Heart left ventricle (tissue), 16 donors: ENCODE results near the gene TKT. TPM values are rescaled to one million over a fixed set of nuclear protein-coding genes. Genes with fewer than 3 reads are reported as not detected.

ENCODE experiments used
- ATAC-seq, 4 donors: fragments of 200-7000 bp; cut with Tn5 transposase; one replicate each; pipeline ENCODE4 v1.9.1; 2020 to 2022; ENCODE audit warnings: moderate library complexity in 4 of 4, mild to moderate bottlenecking in 3 of 4, moderate number of reproducible peaks in 1 of 4
- DNase-seq, 5 donors: peaks; one replicate each; pipeline ENCODE4 v3.0.0-alpha.2; 2020
- H3K27ac ChIP-seq, 12 donors: fragments of 200-600 bp; sonication (generic) in 4 of 12; one replicate each; pipeline versions ENCODE4 v1.5.0 to v1.8.0; 2016 to 2022; ENCODE audit warnings: mild to moderate bottlenecking in 2 of 12
- H3K27me3 ChIP-seq, 9 donors: fragments of 200-600 bp; sonication (generic) in 2 of 9; one replicate each; pipeline versions ENCODE4 v1.5.1 to v1.8.0; 2016 to 2022; ENCODE audit warnings: mild to moderate bottlenecking in 3 of 9
- H3K36me3 ChIP-seq, 9 donors: fragments of 200-600 bp; sonication (generic) in 2 of 9; one replicate each; pipeline versions ENCODE4 v1.5.0 to v1.8.0; 2018 to 2022; ENCODE audit warnings: mild to moderate bottlenecking in 2 of 9
- H3K4me1 ChIP-seq, 12 donors: fragments of 200-600 bp; sonication (generic) in 4 of 12; one replicate each; pipeline versions ENCODE4 v1.5.0 to v1.8.0; 2016 to 2022; ENCODE audit warnings: mild to moderate bottlenecking in 3 of 12
- H3K4me3 ChIP-seq, 12 donors: fragments of 200-600 bp; sonication (generic) in 4 of 12; one replicate each; pipeline versions ENCODE4 v1.5.0 to v1.8.0; 2017 to 2022; ENCODE audit warnings: mild to moderate bottlenecking in 9 of 12, moderate library complexity in 4 of 12
- H3K9me3 ChIP-seq, 12 donors: fragments of 200-600 bp; sonication (generic) in 4 of 12; one replicate each; pipeline versions ENCODE4 v1.5.0 to v1.8.0; 2016 to 2022; ENCODE audit warnings: mild to moderate bottlenecking in 1 of 12
- CTCF ChIP-seq, 12 donors: fragments of 200-600 bp; sonication (generic) in 4 of 12; IDR thresholded peaks; one replicate each; pipeline versions ENCODE4 v1.5.0 to v1.8.0; 2018 to 2022; ENCODE audit warnings: antibody characterized with exemption in 12 of 12, mild to moderate bottlenecking in 5 of 12
- POLR2A ChIP-seq, 2 donors: fragments of 450-650 bp; IDR thresholded peaks; one replicate each; pipeline ENCODE4 v1.6.1; 2017; ENCODE audit warnings: antibody characterized with exemption in 2 of 2, mild to moderate bottlenecking in 2 of 2, moderate library complexity in 2 of 2
- WGBS, 4 donors: extraction: QIAGEN DNeasy Blood & Tissue Kit in 2 of 4; methylation state at CpG; one replicate each; pipeline versions ENCODE4 v1.1.5 to v1.1.7; 2013 to 2018; 5-methylcytosine and 5-hydroxymethylcytosine counted together
- intact Hi-C, 10 donors: fragments of 100-400 bp; cut with DNase I; formaldehyde crosslinking; loops; one replicate each; pipeline versions ENCODE4 v1.11.1 to v1.14.2; 2022
- polyA plus RNA-seq, 2 donors: library from polyadenylated mRNA; stranded (reverse); fragments of 200-250 nt; gene quantifications; one replicate each; pipeline ENCODE4 v1.2.3, GENCODE V29; 2013
- total RNA-seq, 9 donors: library from RNA; depleted of rRNA in 2 of 9; stranded (reverse); fragments of >200 nt in 2 of 9; fragmentation: NEBNext Ultra II Directional in 3 of 9; extraction: Animal tissue kit (Norgen Biotek cat#: 25700) in 3 of 9; gene quantifications; one replicate each; pipeline versions ENCODE4 v1.1.0 to v1.2.4, GENCODE V29; 2016 to 2023
- donor health status: ischemic (EF 13 %, LVEDD 7.1; RV severe dilation, severe dysfunction).
- donor health status: healthy with polysubstance abuse.
- donor health status: DM: no; HTN: yes; CAD: no.
- donor health status: DM: no; HTN: no; CAD: no.
- donor health status: ischemic (EF 25% LVEDD 6.9; RV normal size, moderate dysfunction).
- donor health status: ischemic (EF 25% LVEDD 5.7; RV mildly dilated, moderate dysfunction).
- donor health status: healthy.
- donor health status: DM: yes; HTN: yes; CAD: no.
- donor health status: ischemic (EF 35%, LVEDD 5.7; RV mildly dilated, moderate dysfunction).
- donor health status: nonischemic (EF 11% LVEDD 7.7; RV severe dilation, severe dysfunction).
- donor health status: DM: yes; HTN: yes; CAD: no.
- donor health status: PGD.
- donor health status: ischemic (EF 29% LVEDD 5.4; RV normal size, mild dysfunction).
- donor health status: nonischemic (EF 23%, LVEDD 6.1; RV moderate dilation, normal function).

Gene TKT
- total and polyA plus RNA-seq, 11 donors = 20.6 to 111 (median 36.6) TPM

GRCh38 chr3:53250881-53251605 lies 4.8 kb downstream of the TKT start:
- ATAC-seq (no peak), DNase-seq (peak in 1 of 5 donors; percentile 21)
- TF ChIP-seq CTCF (IDR thresholded peaks at IDR 0.05) (no peak), POLR2A (IDR thresholded peaks at IDR 0.05) (no peak)
- Histone ChIP-seq H3K9me3 (peaks cover 0 to 2% (median 0%) of the 10 kb centered on the region in 12 donors), H3K27ac (peak overlapping the region in 7 of 12 donors; percentile 0 to 91 (median 19)), H3K4me1 (peaks cover 0 to 80% (median 44%) of the 10 kb centered on the region in 12 donors), H3K36me3 (peaks cover 0 to 4% (median 0%) of the 10 kb centered on the region in 9 donors), H3K27me3 (no peaks in the 10 kb centered on the region), H3K4me3 (peak overlapping the region in 1 of 12 donors; percentile 7)
- intact Hi-C loops = no loop called here
- 67 to 83% (median 78%) methylated on average over 4 of the region's 4 CpGs for WGBS, 4 donors

- H3K27me3 ChIP-seq = no peaks in the 10 kb centered on the region
- 90 to 100% (median 94%) methylated on average over 3 of the region's 3 CpGs for WGBS, 4 donors
- peaks cover 0 to 8% (median 0%) of the 10 kb centered on the region in 12 donors for H3K9me3 ChIP-seq
- no peak for ATAC-seq
- peaks cover 0 to 83% (median 44%) of the 10 kb centered on the region in 12 donors for H3K4me1 ChIP-seq
- H3K4me3 ChIP-seq = no peak overlapping the region
- intact Hi-C loops = no loop called here
- peak overlapping the region in 5 of 12 donors; percentile 1 to 91 (median 26) for H3K27ac ChIP-seq
- DNase-seq = no peak
- TF ChIP-seq CTCF (IDR thresholded peaks at IDR 0.05) (no peak), POLR2A (IDR thresholded peaks at IDR 0.05) (no peak)
- peaks cover 0 to 10% (median 0%) of the 10 kb centered on the region in 9 donors for H3K36me3 ChIP-seq
These were observed 5.4 kb downstream of the TKT start for GRCh38 chr3:53250453-53250852.

GRCh38 chr3:53248161-53248560 lies 7.7 kb downstream of the TKT start:
- peaks cover 0 to 8% (median 0%) of the 10 kb centered on the region in 12 donors for H3K9me3 ChIP-seq
- TF ChIP-seq CTCF (IDR thresholded peaks at IDR 0.05) = no peak
- TF ChIP-seq POLR2A (IDR thresholded peaks at IDR 0.05) = no peak
- no peaks in the 10 kb centered on the region for H3K27me3 ChIP-seq
- ATAC-seq (no peak), DNase-seq (no peak)
- intact Hi-C loops = no loop called here
- 87 to 94% (median 91%) methylated on average over 6 of the region's 6 CpGs for WGBS, 4 donors
- H3K4me1 ChIP-seq = peaks cover 0 to 89% (median 50%) of the 10 kb centered on the region in 12 donors
- no peak overlapping the region for H3K4me3 ChIP-seq
- peak overlapping the region in 1 of 12 donors; percentile 9 for H3K27ac ChIP-seq
- H3K36me3 ChIP-seq = peaks cover 0 to 10% (median 0%) of the 10 kb centered on the region in 9 donors

GRCh38 chr3:53247619-53248018 lies 8.2 kb downstream of the TKT start:
- TF ChIP-seq CTCF (IDR thresholded peaks at IDR 0.05) = no peak
- no peak for TF ChIP-seq POLR2A (IDR thresholded peaks at IDR 0.05)
- Histone ChIP-seq H3K36me3 (peaks cover 0 to 10% (median 0%) of the 10 kb centered on the region in 9 donors), H3K4me1 (peaks cover 0 to 89% (median 51%) of the 10 kb centered on the region in 12 donors)

More at GRCh38 chr3:53247619-53248018, 8.2 kb downstream of the TKT start:
- 60 to 74% (median 64%) methylated on average over 2 of the region's 2 CpGs for WGBS, 4 donors
- intact Hi-C loops = no loop called here
- Histone ChIP-seq H3K4me3 (no peak overlapping the region), H3K27me3 (no peaks in the 10 kb centered on the region), H3K9me3 (peaks cover 0 to 8% (median 0%) of the 10 kb centered on the region in 12 donors), H3K27ac (peak overlapping the region in 1 of 12 donors; percentile 9)
- no peak for ATAC-seq
- DNase-seq = no peak
